Panc1 (cell line): ENCODE measurements around the gene KRTAP5-6. TPM values are rescaled to one million over a fixed set of nuclear protein-coding genes. Genes with fewer than 3 reads are reported as not detected.
A peak's percentile ranks its signal among the peaks of the same experiment; 100 is the strongest.

Source experiments
- ATAC-seq: fragments of 200-7000 bp; cut with Tn5 transposase; 2 replicates; pipeline ENCODE4 v1.9.1; 2020; ENCODE audit warnings: mild to moderate bottlenecking, moderate library complexity
- BruUV-seq: library from RNA; stranded (reverse); fragments of 400-500 nt; replicated peaks from 2 replicates; lab custom pipeline; 2021; lab: Mats Ljungman, UMichigan
- CTCF ChIA-PET: fragments of 300-600 bp; sonication (Branson Sonifier 250); formaldehyde crosslinking; loops from one replicate; lab custom pipeline; 2022; ENCODE audit warnings: antibody characterized with exemption; lab: Charles Lee
- POLR2A ChIA-PET: fragments of 300-600 bp; sonication (Branson Sonifier 250); formaldehyde crosslinking; loops from one replicate; lab custom pipeline; 2022; ENCODE audit warnings: antibody characterized with exemption; lab: Charles Lee
- DNase-seq: peaks from one replicate; pipeline ENCODE4 v3.0.0-alpha.2; 2010; ENCODE audit warnings: low read depth, low spot score
- H3K27ac ChIP-seq: 2 replicates; pipeline ENCODE4 v1.5.1; 2011; ENCODE audit warnings: mild to moderate bottlenecking, low read length, inconsistent platforms
- H3K27me3 ChIP-seq: fragments of 200-500 bp; sonication (Bioruptor generic); 2 replicates; pipeline ENCODE4 v1.6.0; 2014; ENCODE audit warnings: low read length, inconsistent platforms; ENCODE audit not compliant: control insufficient read depth, insufficient read depth
- H3K36me3 ChIP-seq: fragments of 200-500 bp; sonication (Bioruptor generic); 2 replicates; pipeline ENCODE4 v1.5.1; 2014; ENCODE audit warnings: inconsistent platforms, mild to moderate bottlenecking, low read length, moderate library complexity; ENCODE audit not compliant: control insufficient read depth, insufficient read depth
- H3K4me1 ChIP-seq: 2 replicates; pipeline ENCODE4 v1.5.1; 2011; ENCODE audit warnings: inconsistent platforms, mild to moderate bottlenecking, low read length, moderate library complexity; ENCODE audit not compliant: control insufficient read depth, insufficient read depth
- H3K4me3 ChIP-seq, 2 experiments: 2 replicates each; pipeline ENCODE4 v1.5.1; 2011 to 2012; ENCODE audit warnings: low read depth in 2 of 2, low read length in 2 of 2, mild to moderate bottlenecking in 2 of 2, inconsistent platforms in 1 of 2, moderate library complexity in 1 of 2
- H3K9me3 ChIP-seq: fragments of 200-500 bp; sonication (Bioruptor generic); 2 replicates; pipeline ENCODE4 v1.5.1; 2014; ENCODE audit warnings: low read depth, mild to moderate bottlenecking, inconsistent platforms, low read length, moderate library complexity; ENCODE audit not compliant: control insufficient read depth, insufficient read depth
- POLR2AphosphoS5 ChIP-seq: IDR thresholded peaks from 2 replicates; pipeline ENCODE4 v1.6.1; 2012; ENCODE audit warnings: mild to moderate bottlenecking, low read depth, low read length, moderate library complexity
- SIN3A ChIP-seq: IDR thresholded peaks from 2 replicates; pipeline ENCODE4 v1.6.1; 2012; ENCODE audit warnings: low read depth, mild to moderate bottlenecking, low read length, moderate library complexity, borderline replicate concordance; ENCODE audit not compliant: insufficient read depth
- TCF7L2 ChIP-seq: IDR thresholded peaks from 2 replicates; pipeline ENCODE4 v1.6.1; 2011; ENCODE audit warnings: mild to moderate bottlenecking, low read depth, low read length, inconsistent platforms
- in situ Hi-C: cut with HindIII; loops from 2 replicates; pipeline ENCODE4 v1.10.0; 2016; ENCODE audit warnings: low sequenced_read_pairs, low pct_unique_long_range_greater_than_20kb
- intact Hi-C: fragments of 100-400 bp; cut with micrococcal nuclease; formaldehyde crosslinking; loops from one replicate; pipeline ENCODE4 v1.10.0; 2022; ENCODE audit not compliant: unreplicated experiment
- total RNA-seq: library from RNA; stranded (reverse); gene quantifications from one replicate; pipeline ENCODE4 v1.2.1, GENCODE V29; 2021; ENCODE audit not compliant: unreplicated experiment
- TF ChIP-seq, protein P1 (sequence below), 2 experiments: IDR thresholded peaks; 2 replicates each; pipeline ENCODE4 v1.6.1; 2011 to 2012; ENCODE audit warnings: low read depth in 2 of 2, control low read depth in 1 of 2, low read length in 1 of 2, mild to moderate bottlenecking in 1 of 2, moderate library complexity in 1 of 2; ENCODE audit not compliant: insufficient read depth in 1 of 2
- TF ChIP-seq, protein P2 (sequence below): fragments of 450-650 bp; IDR thresholded peaks from 2 replicates; pipeline ENCODE4 v1.5.1; 2017; ENCODE audit warnings: mild to moderate bottlenecking

KRTAP5-6 gene
- total RNA-seq, 1 experiment from 2014 or later, result not detected

DNA sequence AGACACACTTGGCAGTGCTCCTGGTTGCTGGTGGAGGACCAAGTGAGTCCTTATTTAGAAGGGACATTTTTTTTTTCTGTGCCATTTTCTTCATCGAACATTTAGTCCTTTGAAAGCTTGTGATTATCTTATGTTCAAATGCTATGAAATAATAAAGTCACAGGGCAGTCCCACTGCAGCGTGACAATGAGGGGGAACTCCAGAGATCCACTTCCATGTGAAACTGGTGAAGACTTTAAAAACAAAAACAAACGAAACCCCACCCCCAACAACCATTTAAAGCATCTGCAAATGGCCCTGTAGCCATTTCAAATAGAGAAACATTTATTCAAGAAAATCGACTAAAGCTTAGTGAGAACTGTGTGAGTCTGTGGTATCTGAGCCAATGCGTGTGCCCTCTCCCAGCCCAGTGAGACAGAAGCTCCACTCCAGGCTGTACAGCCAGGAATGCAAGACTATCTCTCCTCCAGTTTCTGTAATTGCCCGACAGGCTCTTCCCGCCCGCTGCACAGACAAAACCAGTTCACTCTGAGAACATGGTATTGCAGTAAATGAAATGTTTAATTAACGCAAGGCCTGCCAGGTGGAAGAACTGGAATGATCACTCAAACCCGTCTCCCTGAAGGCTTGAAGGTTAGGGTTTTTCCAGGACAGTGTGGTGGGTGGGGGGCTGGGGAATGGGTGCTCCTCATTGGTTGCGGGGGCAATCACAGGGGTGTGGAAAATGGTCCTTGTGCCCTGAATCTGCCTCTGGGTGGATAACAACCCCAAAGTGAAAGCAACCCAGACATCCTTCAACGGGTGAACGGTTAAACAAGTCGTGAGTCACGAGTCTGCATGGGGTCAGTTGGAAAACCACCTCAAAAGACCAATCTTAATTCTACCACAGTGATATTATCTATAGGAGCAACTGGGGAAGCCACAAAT, 8.4 kb downstream of the KRTAP5-6 start:
- Histone ChIP-seq H3K27ac (no peak overlapping the region), H3K27me3 (no peaks in the 10 kb centered on the region), H3K4me3 (no peak overlapping the region), H3K9me3 (no peaks in the 10 kb centered on the region), H3K4me1 (no peaks in the 10 kb centered on the region), H3K36me3 (no peaks in the 10 kb centered on the region)
- intact Hi-C loops, result no loop called here
- DNase-seq (no peak), ATAC-seq (no peak)
- in situ Hi-C loops, result no loop called here
- ChIA-PET POLR2A (no interaction called here), CTCF (no interaction called here)
- TF ChIP-seq, protein P1, sequence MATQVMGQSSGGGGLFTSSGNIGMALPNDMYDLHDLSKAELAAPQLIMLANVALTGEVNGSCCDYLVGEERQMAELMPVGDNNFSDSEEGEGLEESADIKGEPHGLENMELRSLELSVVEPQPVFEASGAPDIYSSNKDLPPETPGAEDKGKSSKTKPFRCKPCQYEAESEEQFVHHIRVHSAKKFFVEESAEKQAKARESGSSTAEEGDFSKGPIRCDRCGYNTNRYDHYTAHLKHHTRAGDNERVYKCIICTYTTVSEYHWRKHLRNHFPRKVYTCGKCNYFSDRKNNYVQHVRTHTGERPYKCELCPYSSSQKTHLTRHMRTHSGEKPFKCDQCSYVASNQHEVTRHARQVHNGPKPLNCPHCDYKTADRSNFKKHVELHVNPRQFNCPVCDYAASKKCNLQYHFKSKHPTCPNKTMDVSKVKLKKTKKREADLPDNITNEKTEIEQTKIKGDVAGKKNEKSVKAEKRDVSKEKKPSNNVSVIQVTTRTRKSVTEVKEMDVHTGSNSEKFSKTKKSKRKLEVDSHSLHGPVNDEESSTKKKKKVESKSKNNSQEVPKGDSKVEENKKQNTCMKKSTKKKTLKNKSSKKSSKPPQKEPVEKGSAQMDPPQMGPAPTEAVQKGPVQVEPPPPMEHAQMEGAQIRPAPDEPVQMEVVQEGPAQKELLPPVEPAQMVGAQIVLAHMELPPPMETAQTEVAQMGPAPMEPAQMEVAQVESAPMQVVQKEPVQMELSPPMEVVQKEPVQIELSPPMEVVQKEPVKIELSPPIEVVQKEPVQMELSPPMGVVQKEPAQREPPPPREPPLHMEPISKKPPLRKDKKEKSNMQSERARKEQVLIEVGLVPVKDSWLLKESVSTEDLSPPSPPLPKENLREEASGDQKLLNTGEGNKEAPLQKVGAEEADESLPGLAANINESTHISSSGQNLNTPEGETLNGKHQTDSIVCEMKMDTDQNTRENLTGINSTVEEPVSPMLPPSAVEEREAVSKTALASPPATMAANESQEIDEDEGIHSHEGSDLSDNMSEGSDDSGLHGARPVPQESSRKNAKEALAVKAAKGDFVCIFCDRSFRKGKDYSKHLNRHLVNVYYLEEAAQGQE (IDR thresholded peaks at IDR 0.05; ENCODE audit: insufficient read depth in 1 of 2, low read depth in 2 of 2, low read length in 1 of 2), result no peak
- TF ChIP-seq POLR2AphosphoS5 (no peak), SIN3A (no peak), TCF7L2 (no peak)
- TF ChIP-seq, protein P2, sequence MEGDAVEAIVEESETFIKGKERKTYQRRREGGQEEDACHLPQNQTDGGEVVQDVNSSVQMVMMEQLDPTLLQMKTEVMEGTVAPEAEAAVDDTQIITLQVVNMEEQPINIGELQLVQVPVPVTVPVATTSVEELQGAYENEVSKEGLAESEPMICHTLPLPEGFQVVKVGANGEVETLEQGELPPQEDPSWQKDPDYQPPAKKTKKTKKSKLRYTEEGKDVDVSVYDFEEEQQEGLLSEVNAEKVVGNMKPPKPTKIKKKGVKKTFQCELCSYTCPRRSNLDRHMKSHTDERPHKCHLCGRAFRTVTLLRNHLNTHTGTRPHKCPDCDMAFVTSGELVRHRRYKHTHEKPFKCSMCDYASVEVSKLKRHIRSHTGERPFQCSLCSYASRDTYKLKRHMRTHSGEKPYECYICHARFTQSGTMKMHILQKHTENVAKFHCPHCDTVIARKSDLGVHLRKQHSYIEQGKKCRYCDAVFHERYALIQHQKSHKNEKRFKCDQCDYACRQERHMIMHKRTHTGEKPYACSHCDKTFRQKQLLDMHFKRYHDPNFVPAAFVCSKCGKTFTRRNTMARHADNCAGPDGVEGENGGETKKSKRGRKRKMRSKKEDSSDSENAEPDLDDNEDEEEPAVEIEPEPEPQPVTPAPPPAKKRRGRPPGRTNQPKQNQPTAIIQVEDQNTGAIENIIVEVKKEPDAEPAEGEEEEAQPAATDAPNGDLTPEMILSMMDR, result no peak
- BruUV-seq, result no TSS peak

DNA sequence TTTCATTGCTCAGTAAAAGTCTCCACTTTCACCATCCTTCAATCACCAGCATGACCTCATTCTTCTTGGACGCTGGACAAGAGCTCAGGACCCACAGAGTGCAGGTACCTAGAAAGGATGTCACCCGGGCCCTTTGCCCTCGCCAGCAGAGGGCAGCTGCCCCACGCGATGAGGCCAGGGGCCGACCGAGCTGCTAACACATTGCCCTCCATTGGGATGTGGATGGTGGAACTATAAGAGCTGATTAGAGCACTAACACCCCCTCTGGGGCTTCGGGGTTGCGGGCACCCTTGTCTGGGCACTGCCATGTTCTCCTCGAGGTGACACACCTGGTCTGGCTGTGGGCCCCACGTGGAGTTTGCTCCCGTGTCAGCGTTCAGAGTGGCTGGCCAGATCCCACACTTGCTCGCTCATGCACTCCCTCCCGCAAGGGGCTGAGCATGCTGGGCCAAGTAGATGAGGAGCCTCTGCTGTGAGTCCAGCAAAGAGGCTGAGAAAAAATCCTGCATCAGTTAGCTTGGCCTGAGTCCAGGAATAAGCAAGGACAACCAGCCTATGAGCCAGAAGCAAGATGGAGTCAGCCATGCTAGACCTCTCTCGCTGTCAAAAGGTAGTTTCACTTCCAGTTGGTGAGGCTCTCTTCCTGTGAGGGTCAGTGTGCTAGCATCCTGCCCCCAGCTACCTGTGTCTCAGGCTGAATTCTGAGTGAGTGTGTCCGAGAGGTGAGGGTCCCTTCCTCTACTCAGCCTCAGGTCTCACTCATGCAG, 9.8 kb downstream of the KRTAP5-6 start:
- CTCF ChIA-PET, result interaction anchor here (0.5 to 2.2 kb wide), 5 partner anchors 13 to 1995 kb away, joined by 3 to 25 read pairs (median 3); partner anchors contain the start of gene SYT8
- POLR2A ChIA-PET, result no interaction called here
- no peak for TF ChIP-seq SIN3A
- no peak for TF ChIP-seq TCF7L2
- no peak for TF ChIP-seq POLR2AphosphoS5
- TF ChIP-seq, protein P1 (IDR thresholded peaks at IDR 0.05; ENCODE audit: insufficient read depth in 1 of 2, low read depth in 2 of 2, low read length in 1 of 2), result no peak
- TF ChIP-seq, protein P2, result peak; percentile 78; the same call in 1 of the 2 replicates
- no peaks in the 10 kb centered on the region for H3K36me3 ChIP-seq
- DNase-seq (no peak), ATAC-seq (peak; percentile 85)
- no peaks in the 10 kb centered on the region for H3K4me1 ChIP-seq
- H3K27me3 ChIP-seq, result no peaks in the 10 kb centered on the region
- in situ Hi-C loops, result no loop called here
- no TSS peak for BruUV-seq
- intact Hi-C loops, result no loop called here
- no peak overlapping the region for H3K4me3 ChIP-seq
- no peak overlapping the region for H3K27ac ChIP-seq
- no peaks in the 10 kb centered on the region for H3K9me3 ChIP-seq
